HG02678 (cell line): ENCODE results near the gene FOXP3.

Experiments
- ATAC-seq: cut with Tn5 transposase; IDR thresholded peaks from one replicate; pipeline ENCODE4 v1.9.1; 2021; ENCODE audit warnings: mild to moderate bottlenecking, moderate library complexity; ENCODE audit not compliant: unreplicated experiment

Gene FOXP3

GRCh38 chrX:49250578-49250977 is 13.9 kb downstream of the FOXP3 start:
- ATAC-seq: no peak

- no peak for ATAC-seq
Measured at GRCh38 chrX:49250066-49250465, 14.4 kb downstream of the FOXP3 start.

GRCh38 chrX:49249616-49250015 is 14.9 kb downstream of the FOXP3 start:
- no peak for ATAC-seq

- ATAC-seq: no peak
Measured at GRCh38 chrX:49249071-49249470, 15.4 kb downstream of the FOXP3 start.

- no peak for ATAC-seq
Measured at GRCh38 chrX:49247916-49248811, 16.3 kb downstream of the FOXP3 start.

- no peak for ATAC-seq
Measured at GRCh38 chrX:49247346-49247745, 17.2 kb downstream of the FOXP3 start.

- ATAC-seq: no peak
Measured at GRCh38 chrX:49246541-49246940, 18.0 kb downstream of the FOXP3 start.

- ATAC-seq: no peak
Measured at GRCh38 chrX:49244207-49244606, 20.3 kb downstream of the FOXP3 start.

GRCh38 chrX:49243166-49243565 is 21.3 kb downstream of the FOXP3 start:
- ATAC-seq: no peak

GRCh38 chrX:49242545-49243066 is 21.9 kb downstream of the FOXP3 start:
- no peak for ATAC-seq

- ATAC-seq: no peak
Measured at GRCh38 chrX:49238735-49239134, 25.8 kb downstream of the FOXP3 start.

- no peak for ATAC-seq
Measured at GRCh38 chrX:49237060-49237459, 27.4 kb downstream of the FOXP3 start.

- ATAC-seq: no peak
Measured at GRCh38 chrX:49233887-49234555, 30.5 kb downstream of the FOXP3 start.

- ATAC-seq: no peak
Measured at GRCh38 chrX:49233176-49233575, 31.3 kb downstream of the FOXP3 start, which contains the start of gene CACNA1F. Gene CACNA1F, minus strand, starts transcription at chrX:49233340. Its CDS starts 31 bp downstream, at chrX:49233309.

GRCh38 chrX:49232525-49232924 is 32.0 kb downstream of the FOXP3 start:
- no peak for ATAC-seq

GRCh38 chrX:49231333-49232000 is 33.0 kb downstream of the FOXP3 start:
- ATAC-seq: no peak

GRCh38 chrX:49230500-49231232 is 33.8 kb downstream of the FOXP3 start:
- peak; percentile 60 for ATAC-seq

GRCh38 chrX:49228185-49228584 is 36.3 kb downstream of the FOXP3 start:
- no peak for ATAC-seq

- no peak for ATAC-seq
Measured at GRCh38 chrX:49227726-49228125, 36.8 kb downstream of the FOXP3 start.

- ATAC-seq: no peak
Measured at GRCh38 chrX:49226946-49227345, 37.6 kb downstream of the FOXP3 start.

- no peak for ATAC-seq
Measured at GRCh38 chrX:49225858-49226257, 38.7 kb downstream of the FOXP3 start.
